ENCODE data around the gene MUCL1. TPM values are rescaled to one million over a fixed set of nuclear protein-coding genes. Genes with fewer than 3 reads are reported as not detected.

MUCL1 gene
- total and polyA plus RNA-seq, 2 donors (not counting 1 experiment from before 2014, with no cell fraction given) = not detected

- no peak overlapping the region for H3K4me2 ChIP-seq (replicated peaks; ENCODE audit: low read depth, low read length, poor library complexity, severe bottlenecking)
- H3K79me2 ChIP-seq (ENCODE audit: control insufficient read depth, insufficient read depth, low read length) = no peaks in the 10 kb centered on the region
- no peak for DNase-seq
- no peaks in the 10 kb centered on the region for H3K4me1 ChIP-seq (ENCODE audit: control insufficient read depth in 2 of 2, insufficient read depth in 2 of 2, low read length in 2 of 2)
- Mint-ChIP-seq H3K9me3 (ENCODE audit: insufficient read depth) (no peaks in the 10 kb centered on the region), H3K27me3 (peaks cover 31% of the 10 kb centered on the region), H3K4me3 (no peak overlapping the region), H3K27ac (no peak overlapping the region), H3K4me1 (no peaks in the 10 kb centered on the region)
- no peak overlapping the region for H2AFZ ChIP-seq (ENCODE audit: insufficient read depth, low read depth, low read length, poor library complexity, severe bottlenecking)
- H3K36me3 ChIP-seq (replicated peaks in 1 of 2; ENCODE audit: control extremely low read depth in 1 of 2, control insufficient read depth in 1 of 2, extremely low read depth in 1 of 2, insufficient read depth in 2 of 2, low read length in 1 of 2) = no peaks in the 10 kb centered on the region
- H3K9me3 ChIP-seq (ENCODE audit: control extremely low read depth in 1 of 3, control insufficient read depth in 2 of 3, insufficient read depth in 1 of 3, low read length in 2 of 3) = peaks cover 0 to 1% (median 0%) of the 10 kb centered on the region in 3 donors
- no peak for ATAC-seq (ENCODE audit: low read depth)
- no peak for TF ChIP-seq CTCF (IDR thresholded peaks at IDR 0.05)
- TF ChIP-seq EZH2 (IDR thresholded peaks at IDR 0.05; ENCODE audit: borderline replicate concordance, insufficient read depth, low read depth, low read length, poor library complexity, severe bottlenecking) = no peak
- WGBS (ENCODE audit: insufficient coverage) = no CpG with 5 or more reads among the region's 1 CpG
- ChIA-PET CTCF (interaction anchor here (1.5 kb wide), 1 partner anchor 210 kb away, joined by 3 read pairs; no protein-coding TSS in a partner anchor), POLR2A (no interaction called here)
- no peaks in the 10 kb centered on the region for H4K20me1 ChIP-seq (ENCODE audit: control insufficient read depth, insufficient read depth, low read length, poor library complexity, severe bottlenecking)
- no peak overlapping the region for H3K9ac ChIP-seq (ENCODE audit: low read length)
- H3K27ac ChIP-seq (ENCODE audit: low read length in 2 of 2) = no peak overlapping the region
- intact Hi-C loops (cut with micrococcal nuclease) = no loop called here
- peaks cover 0 to 13% (median 3%) of the 10 kb centered on the region in 4 experiments for H3K27me3 ChIP-seq (replicated peaks in 1 of 4; ENCODE audit: control extremely low read depth in 1 of 4, control insufficient read depth in 3 of 4, insufficient read depth in 4 of 4, low read length in 3 of 4)
- H3K4me3 ChIP-seq (ENCODE audit: control extremely low read depth in 1 of 5, extremely low read depth in 1 of 5, insufficient read depth in 1 of 5, low read depth in 2 of 5, low read length in 4 of 5) = no peak overlapping the region
Measured at GRCh38 chr12:54861927-54862326, 7.6 kb downstream of the MUCL1 start.

GRCh38 chr12:54863948-54864618 is 9.8 kb downstream of the MUCL1 start:
- Mint-ChIP-seq H3K9me3 (ENCODE audit: insufficient read depth) (no peaks in the 10 kb centered on the region), H3K27me3 (peaks cover 49% of the 10 kb centered on the region), H3K27ac (no peak overlapping the region), H3K4me3 (no peak overlapping the region), H3K4me1 (no peaks in the 10 kb centered on the region)
- Histone ChIP-seq H3K4me1 (ENCODE audit: control insufficient read depth in 2 of 2, insufficient read depth in 2 of 2, low read length in 2 of 2) (no peaks in the 10 kb centered on the region), H3K27me3 (replicated peaks in 1 of 4; ENCODE audit: control extremely low read depth in 1 of 4, control insufficient read depth in 3 of 4, insufficient read depth in 4 of 4, low read length in 3 of 4) (peaks cover 0 to 15% (median 4%) of the 10 kb centered on the region in 4 experiments), H3K27ac (ENCODE audit: low read length in 2 of 2) (no peak overlapping the region), H3K36me3 (replicated peaks in 1 of 2; ENCODE audit: control extremely low read depth in 1 of 2, control insufficient read depth in 1 of 2, extremely low read depth in 1 of 2, insufficient read depth in 2 of 2, low read length in 1 of 2) (no peaks in the 10 kb centered on the region), H3K4me2 (replicated peaks; ENCODE audit: low read depth, low read length, poor library complexity, severe bottlenecking) (no peak overlapping the region), H4K20me1 (ENCODE audit: control insufficient read depth, insufficient read depth, low read length, poor library complexity, severe bottlenecking) (no peaks in the 10 kb centered on the region), H3K9ac (ENCODE audit: low read length) (no peak overlapping the region), H2AFZ (ENCODE audit: insufficient read depth, low read depth, low read length, poor library complexity, severe bottlenecking) (no peak overlapping the region), H3K4me3 (ENCODE audit: control extremely low read depth in 1 of 5, extremely low read depth in 1 of 5, insufficient read depth in 1 of 5, low read depth in 2 of 5, low read length in 4 of 5) (no peak overlapping the region), H3K9me3 (ENCODE audit: control extremely low read depth in 1 of 3, control insufficient read depth in 2 of 3, insufficient read depth in 1 of 3, low read length in 2 of 3) (peaks cover 0 to 1% (median 0%) of the 10 kb centered on the region in 3 donors), H3K79me2 (ENCODE audit: control insufficient read depth, insufficient read depth, low read length) (no peaks in the 10 kb centered on the region)
- ChIA-PET POLR2A (no interaction called here), CTCF (no interaction called here)
- DNase-seq (no peak), ATAC-seq (ENCODE audit: low read depth) (no peak)
- TF ChIP-seq EZH2 (IDR thresholded peaks at IDR 0.05; ENCODE audit: borderline replicate concordance, insufficient read depth, low read depth, low read length, poor library complexity, severe bottlenecking) (no peak), CTCF (IDR thresholded peaks at IDR 0.05) (no peak)
- intact Hi-C loops (cut with micrococcal nuclease) = no loop called here
- no CpG with 5 or more reads among the region's 1 CpG for WGBS (ENCODE audit: insufficient coverage)

Measured in B cell (primary cell).